ENCODE results near the gene ANKRD30B.
"Not testable (repeated sequence)": the region's sequence is repeated elsewhere in the genome, so short reads cannot be mapped to it uniquely, and the experiment has no call there.

ANKRD30B gene

GRCh38 chr18:14868825-14869224 lies 120.9 kb downstream of the ANKRD30B start:
- not testable (repeated sequence) for H3K9me3 ChIP-seq (ENCODE audit: insufficient read depth, low read length, severe bottlenecking); DNase-seq; ATAC-seq (ENCODE audit: insufficient read depth, low read depth); H3K79me2 ChIP-seq (ENCODE audit: insufficient read depth, low read length); H3K4me2 ChIP-seq (ENCODE audit: insufficient read depth, low read length); H3K4me1 ChIP-seq (ENCODE audit: insufficient read depth, low read length); H3K27ac ChIP-seq (ENCODE audit: low read length); H3K9ac ChIP-seq (ENCODE audit: low read depth, low read length); H3K27me3 ChIP-seq (ENCODE audit: insufficient read depth, low read length, poor library complexity); H4K20me1 ChIP-seq (ENCODE audit: insufficient read depth, low read length); H3K36me3 ChIP-seq (ENCODE audit: insufficient read depth, low read length); H3K4me3 ChIP-seq (ENCODE audit: low read depth in 1 of 2, low read length in 2 of 2)
- H2AFZ ChIP-seq (ENCODE audit: low read depth, low read length): 0 out of 2 replicates have a peak overlapping the region, but pooled peaks have one; percentile 9
- TF ChIP-seq, protein P1, sequence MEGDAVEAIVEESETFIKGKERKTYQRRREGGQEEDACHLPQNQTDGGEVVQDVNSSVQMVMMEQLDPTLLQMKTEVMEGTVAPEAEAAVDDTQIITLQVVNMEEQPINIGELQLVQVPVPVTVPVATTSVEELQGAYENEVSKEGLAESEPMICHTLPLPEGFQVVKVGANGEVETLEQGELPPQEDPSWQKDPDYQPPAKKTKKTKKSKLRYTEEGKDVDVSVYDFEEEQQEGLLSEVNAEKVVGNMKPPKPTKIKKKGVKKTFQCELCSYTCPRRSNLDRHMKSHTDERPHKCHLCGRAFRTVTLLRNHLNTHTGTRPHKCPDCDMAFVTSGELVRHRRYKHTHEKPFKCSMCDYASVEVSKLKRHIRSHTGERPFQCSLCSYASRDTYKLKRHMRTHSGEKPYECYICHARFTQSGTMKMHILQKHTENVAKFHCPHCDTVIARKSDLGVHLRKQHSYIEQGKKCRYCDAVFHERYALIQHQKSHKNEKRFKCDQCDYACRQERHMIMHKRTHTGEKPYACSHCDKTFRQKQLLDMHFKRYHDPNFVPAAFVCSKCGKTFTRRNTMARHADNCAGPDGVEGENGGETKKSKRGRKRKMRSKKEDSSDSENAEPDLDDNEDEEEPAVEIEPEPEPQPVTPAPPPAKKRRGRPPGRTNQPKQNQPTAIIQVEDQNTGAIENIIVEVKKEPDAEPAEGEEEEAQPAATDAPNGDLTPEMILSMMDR (IDR thresholded peaks at IDR 0.05; ENCODE audit: borderline replicate concordance, extremely low read depth, low read length, poor library complexity, severe bottlenecking): peak; percentile 33

DNA sequence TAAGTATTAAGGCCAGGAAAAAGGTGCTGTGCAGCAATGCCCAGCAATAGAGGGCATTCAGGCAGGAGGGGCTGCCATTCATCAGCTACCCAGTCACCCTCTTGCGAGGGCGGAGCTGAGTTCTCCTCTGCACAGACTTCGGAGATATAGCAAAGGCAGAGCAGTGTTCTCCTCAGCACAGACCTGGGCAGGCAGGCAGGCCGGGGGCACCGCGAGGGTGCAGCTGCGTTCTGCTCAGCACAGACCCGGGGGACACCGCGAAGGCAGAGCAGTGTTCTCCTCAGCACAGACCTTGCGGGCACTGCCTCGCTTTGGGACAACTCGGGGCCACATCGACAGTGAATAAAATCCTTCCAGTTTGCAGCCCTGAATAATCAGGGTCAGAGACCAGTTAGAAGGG lies 130.9 kb downstream of the ANKRD30B start:
- H3K36me3 ChIP-seq (ENCODE audit: insufficient read depth, low read length); H3K4me3 ChIP-seq (ENCODE audit: low read depth in 1 of 2, low read length in 2 of 2); H2AFZ ChIP-seq (ENCODE audit: low read depth, low read length); DNase-seq; H3K9me3 ChIP-seq (ENCODE audit: insufficient read depth, low read length, severe bottlenecking); H3K4me2 ChIP-seq (ENCODE audit: insufficient read depth, low read length); H3K4me1 ChIP-seq (ENCODE audit: insufficient read depth, low read length); H3K27ac ChIP-seq (ENCODE audit: low read length); H3K9ac ChIP-seq (ENCODE audit: low read depth, low read length); H3K27me3 ChIP-seq (ENCODE audit: insufficient read depth, low read length, poor library complexity); H4K20me1 ChIP-seq (ENCODE audit: insufficient read depth, low read length); H3K79me2 ChIP-seq (ENCODE audit: insufficient read depth, low read length); ATAC-seq (ENCODE audit: insufficient read depth, low read depth): not testable (repeated sequence)

DNA sequence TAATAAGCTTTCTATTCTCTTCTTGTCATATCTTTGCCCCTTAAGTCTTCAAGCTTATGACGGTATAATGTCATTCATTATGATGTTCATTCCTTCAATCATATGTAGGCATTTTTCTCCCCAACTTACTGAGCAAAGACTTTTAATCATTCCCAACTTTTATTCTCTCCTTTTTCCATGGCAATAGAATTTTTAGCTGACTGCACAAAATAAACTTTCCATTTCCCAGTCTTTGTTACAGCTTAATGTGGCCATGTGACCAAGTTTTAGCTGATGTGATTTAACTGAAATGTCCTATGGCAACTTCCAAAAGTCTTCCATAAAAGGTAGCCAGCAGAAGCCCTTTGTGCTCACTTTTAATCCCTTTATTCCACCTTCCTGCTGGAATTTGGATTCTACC lies 152.5 kb downstream of the ANKRD30B start:
- no peak for ATAC-seq (ENCODE audit: insufficient read depth, low read depth)
- H2AFZ ChIP-seq (ENCODE audit: low read depth, low read length): no peak overlapping the region
- H4K20me1 ChIP-seq (ENCODE audit: insufficient read depth, low read length): no peaks in the 10 kb centered on the region
- H3K9ac ChIP-seq (ENCODE audit: low read depth, low read length): no peak overlapping the region
- peaks cover 4% of the 10 kb centered on the region; the same call in 1 of the 2 replicates for H3K4me1 ChIP-seq (ENCODE audit: insufficient read depth, low read length)
- H3K4me3 ChIP-seq (ENCODE audit: low read depth in 1 of 2, low read length in 2 of 2): no peak overlapping the region
- H3K79me2 ChIP-seq (ENCODE audit: insufficient read depth, low read length): no peaks in the 10 kb centered on the region
- no peak overlapping the region for H3K4me2 ChIP-seq (ENCODE audit: insufficient read depth, low read length)
- no peak overlapping the region for H3K27ac ChIP-seq (ENCODE audit: low read length)
- TF ChIP-seq, protein P1 (IDR thresholded peaks at IDR 0.05; ENCODE audit: borderline replicate concordance, extremely low read depth, low read length, poor library complexity, severe bottlenecking): no peak
- no peak for TF ChIP-seq EZH2 (IDR thresholded peaks at IDR 0.05; ENCODE audit: borderline replicate concordance, low read depth, low read length, severe bottlenecking)
- DNase-seq: no peak
- no peaks in the 10 kb centered on the region for H3K36me3 ChIP-seq (ENCODE audit: insufficient read depth, low read length)
- no peaks in the 10 kb centered on the region for H3K27me3 ChIP-seq (ENCODE audit: insufficient read depth, low read length, poor library complexity)
- no peaks in the 10 kb centered on the region for H3K9me3 ChIP-seq (ENCODE audit: insufficient read depth, low read length, severe bottlenecking)
